HG03439 (cell line): Measurements from ENCODE around the gene SOX2.

Source experiments
- ATAC-seq: cut with Tn5 transposase; IDR thresholded peaks from one replicate; pipeline ENCODE4 v1.9.1; 2021; ENCODE audit warnings: mild to moderate bottlenecking, moderate library complexity; ENCODE audit not compliant: unreplicated experiment

SOX2 gene

DNA sequence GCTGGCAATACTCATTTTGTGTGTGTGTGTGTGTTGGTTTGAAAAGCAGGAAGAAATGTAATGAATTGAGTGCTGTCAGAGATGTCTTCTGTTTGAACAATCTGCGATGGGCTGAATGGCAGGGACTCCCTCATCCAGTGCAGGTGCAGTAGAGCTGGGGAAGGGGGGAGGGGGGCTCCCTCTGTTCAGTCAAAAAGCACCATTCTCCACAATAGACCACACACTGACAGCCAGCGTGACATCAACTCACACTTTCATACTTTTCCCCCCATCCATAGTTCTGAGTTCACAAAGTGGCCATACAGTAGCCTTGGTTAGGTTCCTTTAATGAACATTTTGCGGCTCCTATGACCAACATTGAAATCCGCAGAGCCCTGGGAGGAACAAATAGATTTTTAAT, 10.4 kb downstream of the SOX2 start:
- no peak for ATAC-seq

DNA sequence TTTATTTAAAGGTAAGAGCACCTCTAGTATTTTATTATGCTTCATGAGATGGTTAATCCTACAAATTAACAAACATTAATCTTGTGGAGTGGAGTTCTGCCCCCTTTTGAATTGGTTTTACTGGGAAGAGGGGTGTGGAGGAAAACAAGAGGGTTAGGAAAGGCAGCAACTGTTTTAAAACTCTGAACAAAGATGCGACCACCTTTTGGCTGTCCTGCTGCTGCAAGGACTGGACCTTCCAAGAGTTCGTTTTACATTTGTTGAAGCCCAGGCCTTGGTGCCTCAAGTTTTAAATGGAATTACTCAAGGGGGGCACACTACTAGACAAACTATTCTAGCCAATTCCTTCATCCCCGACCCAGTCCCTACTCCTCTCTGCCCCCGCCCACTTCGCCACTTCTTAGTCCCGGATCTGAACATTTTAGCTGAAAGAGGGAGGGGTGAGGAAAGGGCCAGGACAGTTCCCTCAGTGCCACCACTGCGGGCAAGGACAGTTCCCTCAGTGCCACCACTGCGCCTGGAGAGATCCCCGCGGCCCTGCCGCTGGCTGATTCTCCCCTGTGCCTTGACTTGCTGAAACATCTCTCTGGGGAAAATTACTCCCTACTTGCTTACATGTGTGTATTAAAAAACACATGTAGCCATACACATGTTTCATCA, 11.2 kb downstream of the SOX2 start:
- ATAC-seq, result no peak

DNA sequence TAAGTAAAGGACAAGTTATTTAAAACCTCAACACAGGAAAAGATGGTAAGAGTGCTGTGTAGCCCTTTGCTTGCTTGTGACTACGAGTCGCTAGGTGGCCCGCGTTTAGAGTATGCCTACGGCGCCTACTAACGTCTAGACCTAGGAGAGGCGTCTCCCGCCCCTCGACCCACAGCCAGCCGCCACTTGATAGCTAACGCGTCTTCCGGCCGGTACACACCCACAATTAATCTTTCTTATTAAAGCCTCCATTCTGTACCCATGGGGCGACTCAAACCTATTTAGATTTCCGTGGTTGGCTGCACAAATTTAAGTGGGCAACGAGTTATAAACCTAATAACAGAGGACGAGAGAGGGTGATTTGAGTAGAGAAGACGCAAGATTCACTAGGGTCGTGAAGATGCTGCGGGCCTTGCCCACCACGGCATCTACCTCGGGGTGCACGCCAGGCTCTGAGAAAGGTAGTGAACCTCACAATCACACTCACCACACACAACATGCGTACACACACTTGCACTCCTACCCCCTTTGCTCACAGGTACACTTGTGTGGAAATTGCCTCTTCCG, 12.0 kb downstream of the SOX2 start:
- ATAC-seq, result no peak

DNA sequence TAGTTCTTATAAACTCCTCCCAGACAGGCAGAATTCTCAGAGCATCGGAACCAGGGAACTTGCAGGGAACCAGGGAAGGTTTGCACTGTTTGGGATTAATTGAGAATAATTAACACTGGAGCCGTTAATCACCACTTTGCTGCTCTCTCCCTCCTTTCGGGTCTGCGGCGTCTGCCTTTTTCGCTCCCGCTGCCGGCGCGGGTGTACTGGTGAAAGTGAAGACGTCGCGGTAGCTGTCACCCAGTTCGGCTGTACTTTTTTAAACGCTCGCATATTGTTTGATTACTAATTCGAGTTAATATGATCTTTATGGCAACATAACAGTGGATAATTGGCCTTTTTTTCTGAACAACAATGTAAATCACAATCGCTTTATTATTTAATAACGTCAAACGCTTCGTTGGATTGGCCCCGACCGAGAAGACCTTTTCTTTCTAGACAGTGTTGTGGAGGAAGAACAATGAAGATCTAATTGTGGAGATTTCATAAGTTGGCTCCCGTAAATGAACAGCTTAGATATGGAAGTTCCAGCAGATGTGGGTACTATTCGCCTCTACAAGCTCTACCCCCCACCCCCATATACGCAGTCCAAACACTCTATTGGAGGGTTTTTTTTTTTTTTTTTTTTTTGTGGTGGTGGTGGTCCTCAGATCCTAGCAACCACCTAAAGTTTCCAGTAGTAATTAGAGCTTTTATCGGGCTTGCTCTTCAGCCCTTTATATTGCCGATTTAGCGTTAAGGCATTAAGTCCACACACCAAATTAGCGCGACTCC, 12.7 kb downstream of the SOX2 start:
- ATAC-seq, result no peak

DNA sequence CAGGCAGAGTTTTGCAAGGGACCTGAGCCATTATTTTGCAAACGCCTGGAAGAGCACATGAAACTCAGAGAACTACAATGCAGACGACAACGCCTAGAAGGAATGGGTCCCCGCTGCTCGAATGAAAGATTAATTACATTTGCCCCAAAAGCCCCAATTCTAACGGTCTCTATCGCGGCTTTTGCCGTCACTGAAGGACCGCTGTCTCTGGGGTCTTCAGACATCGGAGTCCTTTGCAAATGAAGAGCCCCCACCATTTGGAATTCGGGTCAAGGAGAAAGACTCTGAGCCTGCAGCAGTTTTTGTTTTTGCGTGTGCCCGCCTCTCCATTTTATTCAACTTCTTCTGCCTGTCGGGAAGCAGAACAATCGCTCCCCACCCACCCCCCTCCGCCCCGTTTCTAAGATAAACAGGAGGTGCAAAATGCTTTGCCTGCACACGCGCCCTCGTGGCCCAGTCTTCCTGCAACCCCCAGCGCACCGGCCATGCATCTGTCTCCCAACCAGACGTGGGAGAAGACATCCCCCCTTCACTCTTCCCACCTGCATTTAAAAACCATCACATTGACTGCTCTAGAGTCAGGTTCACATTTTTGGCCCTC, 13.5 kb downstream of the SOX2 start:
- no peak for ATAC-seq

DNA sequence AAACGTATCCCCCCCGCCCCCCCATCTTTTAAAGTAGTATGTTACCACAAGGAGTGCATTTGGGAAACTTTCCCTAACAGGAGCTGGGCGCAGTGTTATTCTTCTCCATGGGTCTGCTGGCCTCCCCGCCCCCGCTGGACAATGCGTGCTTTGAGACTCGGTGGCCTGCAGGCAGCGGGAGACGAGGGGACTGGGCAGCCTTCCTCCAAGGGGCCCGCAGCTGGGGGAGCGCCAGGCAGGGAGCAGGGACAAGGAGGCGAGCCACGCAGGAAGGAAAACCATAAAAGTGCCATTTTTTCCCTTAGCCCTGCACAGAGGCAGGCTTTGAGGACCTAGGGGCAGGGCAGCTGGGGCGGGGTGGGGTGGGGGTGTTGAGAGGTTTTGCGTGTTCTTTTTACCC, 14.1 kb downstream of the SOX2 start:
- ATAC-seq, result no peak

DNA sequence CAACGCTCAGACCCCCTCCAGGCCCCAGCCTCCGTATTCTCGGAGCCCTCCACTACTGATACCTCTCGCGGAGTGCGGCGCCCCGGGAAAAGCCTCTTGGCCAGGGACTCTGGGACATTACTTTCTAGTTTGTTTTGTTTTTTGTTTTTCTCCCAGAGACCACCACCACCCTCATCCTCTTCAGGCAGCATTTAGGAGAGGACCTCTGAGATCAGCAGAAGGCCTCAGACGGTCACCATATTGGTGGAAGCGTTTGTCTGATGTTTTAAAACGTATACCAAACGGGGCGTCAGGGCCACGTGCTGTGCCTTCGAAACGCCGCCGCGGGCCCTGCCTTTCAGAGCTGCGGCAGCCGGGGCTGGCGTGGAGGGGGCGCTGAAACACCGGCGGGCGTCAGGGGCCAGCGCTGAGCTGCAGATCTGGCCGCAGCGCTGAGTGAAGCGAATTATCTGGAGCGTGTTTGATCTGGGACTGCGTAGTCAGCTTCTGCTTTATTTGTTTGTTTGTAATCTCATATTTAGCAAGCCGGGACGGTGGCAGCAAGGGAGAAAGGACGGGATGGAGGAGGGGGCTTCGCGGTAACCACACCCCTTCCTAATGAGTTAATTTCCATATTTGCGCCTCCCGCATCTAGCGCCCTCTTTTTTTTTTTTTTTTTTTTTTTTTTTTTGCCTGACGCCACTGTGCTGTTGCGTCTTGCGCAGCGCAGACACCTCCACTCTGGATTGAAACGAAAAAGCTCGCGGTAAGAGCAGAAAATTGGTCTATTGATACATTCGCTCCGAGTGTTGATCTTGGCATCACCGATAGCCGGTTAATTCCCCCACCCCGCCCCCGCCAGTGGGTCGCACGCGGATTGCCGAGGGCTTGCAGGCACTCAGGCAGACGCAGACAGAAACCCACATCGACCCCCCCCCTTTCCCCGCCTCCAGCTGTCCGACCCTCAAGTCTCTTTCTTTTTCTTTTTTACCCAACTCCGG, 14.9 kb downstream of the SOX2 start:
- ATAC-seq, result no peak

DNA sequence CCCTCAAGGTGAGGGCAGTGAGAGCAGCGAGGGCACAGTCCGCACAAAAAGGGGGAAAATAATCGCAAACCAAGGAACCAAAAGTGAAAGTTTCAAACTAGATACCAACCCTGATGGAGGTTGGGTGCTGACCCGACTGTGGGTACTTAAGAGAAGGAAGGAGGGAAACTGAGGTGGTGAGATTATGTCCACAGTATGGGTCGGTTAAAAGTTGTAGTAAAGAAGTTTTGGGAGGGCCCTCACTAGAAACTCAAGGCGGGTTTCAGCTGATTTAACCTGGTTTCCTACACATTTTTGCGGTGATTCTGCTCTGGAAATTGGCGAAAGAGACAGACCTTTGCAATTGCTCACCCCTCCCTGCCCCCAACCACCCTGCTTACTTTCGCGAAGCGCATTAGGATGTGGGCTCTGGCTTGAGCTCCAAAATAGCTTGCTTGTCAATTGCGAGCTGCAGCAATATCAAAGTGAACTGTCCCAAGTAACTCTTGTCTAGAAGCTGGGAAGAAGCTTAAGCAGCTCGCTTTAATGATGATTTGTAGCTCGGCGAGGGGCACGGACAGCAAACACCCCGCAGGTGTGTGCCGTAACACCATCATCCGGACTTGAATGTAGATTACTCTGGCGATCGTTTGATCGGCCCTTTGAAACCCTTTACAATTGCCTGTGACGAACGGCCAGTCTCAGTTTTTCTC, 15.8 kb downstream of the SOX2 start:
- no peak for ATAC-seq

DNA sequence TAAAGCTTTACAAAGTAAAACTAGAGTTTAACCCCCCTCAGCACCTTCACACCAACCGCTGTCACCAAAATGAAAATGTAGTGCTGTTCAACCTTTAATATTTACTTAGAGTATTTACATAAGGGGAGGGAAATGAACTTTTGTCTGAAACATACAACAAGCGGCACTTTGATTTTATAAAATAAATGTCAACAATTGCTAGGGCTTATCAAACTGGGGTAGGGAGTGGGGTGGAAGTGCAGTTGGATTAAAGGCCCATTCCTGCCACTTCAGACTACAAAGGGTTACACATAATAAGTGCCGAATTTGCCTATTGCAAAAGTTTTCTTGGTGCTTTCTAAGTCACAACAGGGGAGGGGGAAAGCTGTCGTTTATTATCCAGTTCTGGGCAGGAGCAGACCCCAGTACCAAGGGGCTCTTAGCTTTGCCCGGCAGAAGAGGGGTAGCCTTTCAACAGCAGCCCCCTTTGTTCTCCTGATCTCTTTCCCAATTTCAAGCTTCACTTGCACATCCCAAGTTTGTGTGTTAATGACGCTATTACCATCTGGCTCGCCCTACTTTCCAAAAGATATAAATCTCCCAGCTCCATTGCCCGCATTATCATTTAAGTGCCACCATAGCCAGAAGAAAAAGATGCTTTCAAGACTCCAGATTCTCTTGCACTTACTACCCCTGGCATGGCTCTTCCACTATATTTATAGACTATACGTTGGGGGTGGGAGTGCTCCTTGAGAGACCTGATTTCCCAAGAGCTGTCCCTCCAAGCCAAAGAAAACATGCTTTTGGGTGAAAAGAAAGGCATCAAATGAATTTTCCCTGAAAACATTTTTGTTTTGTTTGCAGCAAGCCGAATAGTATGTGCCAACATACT, 17.0 kb downstream of the SOX2 start:
- no peak for ATAC-seq

DNA sequence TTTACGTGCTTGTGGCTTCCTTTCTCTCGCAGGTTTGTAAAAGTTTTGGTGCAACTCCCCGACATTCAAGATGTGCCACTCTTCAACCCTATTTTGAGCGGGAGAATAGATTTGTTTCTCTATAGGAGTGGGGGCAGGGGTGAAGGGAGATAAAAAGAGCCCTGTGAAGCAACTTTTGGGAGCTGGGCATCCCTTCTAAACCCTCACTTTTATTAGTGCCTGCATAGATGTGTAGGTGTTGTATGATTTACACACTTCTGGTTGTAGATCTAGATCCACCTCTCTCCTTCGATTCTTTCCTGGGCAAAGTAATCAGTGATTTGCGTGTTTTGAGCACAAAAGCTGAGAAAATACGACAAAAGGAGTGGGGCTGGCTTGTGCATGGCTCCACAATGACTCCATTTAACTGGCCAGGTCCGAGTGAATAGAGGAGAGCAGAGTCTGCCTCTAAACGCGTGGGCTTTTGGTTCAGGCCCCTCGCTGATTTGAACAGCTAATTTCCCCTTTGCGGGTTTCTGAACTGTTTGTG, 17.7 kb downstream of the SOX2 start:
- no peak for ATAC-seq

DNA sequence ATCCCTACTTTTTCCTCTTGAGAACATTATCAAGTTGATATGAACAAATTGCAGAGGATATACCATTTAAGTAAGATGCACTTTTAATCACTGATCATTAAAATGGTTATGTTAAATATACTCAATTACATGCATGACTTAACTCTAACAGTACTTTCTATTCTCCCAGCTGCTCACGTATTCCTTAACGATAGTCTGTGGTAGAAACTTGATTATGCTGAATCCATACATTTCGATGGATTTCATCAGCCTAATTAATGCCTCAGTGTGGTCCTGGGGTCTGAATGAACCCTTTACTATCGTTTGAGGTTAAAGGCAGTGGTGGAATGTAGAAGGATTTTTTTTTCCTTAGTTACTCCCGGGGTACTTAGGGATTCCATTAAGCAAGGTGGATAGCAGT, 18.6 kb downstream of the SOX2 start:
- no peak for ATAC-seq

DNA sequence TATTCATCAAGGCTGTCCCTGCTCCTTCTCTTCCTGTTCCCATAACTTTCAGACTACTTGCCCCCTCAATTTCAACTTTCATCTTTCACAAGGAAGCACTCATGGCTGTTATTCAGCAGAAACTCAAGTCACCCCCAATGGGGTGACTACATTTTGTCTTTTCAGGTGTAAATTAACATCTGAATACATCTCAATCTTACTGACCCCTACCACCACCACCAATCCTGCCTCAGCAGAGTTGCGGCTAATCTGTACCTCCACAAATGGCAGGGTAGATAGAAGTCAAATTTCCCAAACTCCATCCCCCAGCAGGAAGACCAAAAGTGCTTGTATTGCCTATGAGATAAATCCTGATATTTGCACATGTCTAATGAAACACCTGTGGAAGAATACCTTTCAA, 19.2 kb downstream of the SOX2 start:
- no peak for ATAC-seq

DNA sequence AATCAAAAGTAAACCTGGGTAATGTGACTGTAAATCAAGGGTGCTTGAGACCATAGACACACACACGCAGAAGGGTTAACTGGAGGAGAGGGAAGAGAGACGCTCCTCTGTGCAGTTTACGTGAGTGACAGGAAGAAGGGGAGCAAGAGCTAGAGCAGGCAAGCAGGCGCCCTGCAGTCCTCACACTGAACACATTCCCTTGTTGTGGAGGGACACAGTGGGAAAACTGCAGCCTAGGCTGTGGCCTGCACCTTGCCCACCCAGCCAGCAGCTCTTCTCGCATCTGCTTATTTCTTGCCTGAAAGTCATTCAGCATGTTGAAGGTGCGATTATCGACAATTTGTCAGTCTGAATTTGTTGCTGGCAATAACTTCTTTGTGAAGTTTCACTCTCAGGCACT, 24.2 kb downstream of the SOX2 start:
- ATAC-seq, result no peak

DNA sequence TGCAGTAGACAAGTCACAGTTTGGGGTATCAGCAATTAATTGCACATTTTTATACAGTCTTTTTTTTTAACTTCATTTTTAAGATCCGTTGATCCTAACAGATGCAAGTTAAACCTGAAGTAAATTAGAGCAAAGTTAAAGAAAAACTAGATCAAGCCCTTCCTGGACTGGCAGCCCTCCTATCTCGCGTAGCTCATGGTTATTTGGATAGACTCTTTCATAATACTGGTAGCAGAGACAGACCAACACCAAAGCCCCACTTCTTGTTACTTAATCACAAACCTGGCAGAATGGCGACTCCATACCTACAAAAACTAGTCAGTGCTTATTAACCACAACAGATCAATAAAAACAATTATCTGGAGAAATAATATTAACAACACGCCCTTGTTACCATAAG, 26.8 kb downstream of the SOX2 start:
- ATAC-seq, result no peak

DNA sequence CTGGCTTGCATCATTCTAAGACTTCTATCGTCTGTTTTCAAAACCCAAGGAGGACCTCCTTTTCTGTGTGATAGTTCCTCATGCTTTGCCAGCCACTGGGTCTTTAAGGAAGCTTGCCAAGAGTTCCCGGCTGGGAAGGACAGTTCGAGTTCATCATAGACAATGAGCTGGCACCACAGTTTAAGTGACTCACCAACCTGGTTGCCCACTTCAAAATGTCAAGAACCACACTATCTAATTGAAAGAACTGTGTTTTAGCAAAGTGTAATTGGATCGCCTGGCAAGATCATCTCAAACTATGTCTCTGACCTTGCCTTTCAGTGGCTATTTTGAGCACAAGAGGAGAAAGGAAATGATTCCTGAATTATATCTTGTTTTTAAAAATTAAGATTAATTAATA, 27.9 kb downstream of the SOX2 start:
- no peak for ATAC-seq

DNA sequence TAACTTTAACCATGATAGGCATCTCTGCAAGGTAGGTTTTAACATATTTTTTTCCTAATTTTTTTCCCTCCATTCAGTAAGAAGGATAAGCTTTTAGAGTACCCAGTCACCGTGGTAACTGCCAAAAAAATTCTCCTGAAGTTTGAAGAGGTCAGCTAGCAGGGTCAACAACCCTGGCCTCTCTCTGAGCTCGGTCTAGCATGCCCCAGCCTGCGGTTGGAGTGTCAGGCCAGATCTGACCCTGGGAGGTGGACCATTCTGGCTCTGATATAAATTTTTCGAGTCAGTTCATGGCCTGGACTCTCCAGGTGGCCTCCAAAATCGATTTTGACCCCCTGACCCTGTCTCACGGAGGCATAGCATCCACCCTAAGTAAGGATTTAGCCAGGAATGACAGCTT, 29.7 kb downstream of the SOX2 start:
- ATAC-seq, result no peak

DNA sequence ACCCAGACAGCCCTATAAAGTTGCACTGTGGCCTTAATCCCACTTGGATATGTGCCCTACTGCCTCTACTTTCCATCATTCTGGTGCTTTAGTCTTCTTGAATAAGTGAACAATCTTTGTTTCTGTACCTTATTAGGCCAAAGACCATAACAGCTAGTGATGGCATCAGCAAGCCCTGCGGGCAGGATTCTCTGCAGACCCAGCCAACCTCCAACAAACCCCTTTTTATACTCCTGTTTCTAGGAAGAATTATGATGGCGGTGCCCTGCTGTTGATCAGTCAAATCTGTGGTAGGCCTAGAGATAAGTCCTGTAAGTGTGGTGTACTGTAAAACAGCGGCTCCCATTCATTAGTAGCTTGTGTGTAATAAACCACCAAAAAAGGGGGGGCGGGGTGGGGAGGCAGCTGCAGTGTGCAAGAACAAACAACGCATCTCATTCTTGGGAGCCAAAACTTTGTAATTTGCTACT, 40.5 kb downstream of the SOX2 start:
- no peak for ATAC-seq

DNA sequence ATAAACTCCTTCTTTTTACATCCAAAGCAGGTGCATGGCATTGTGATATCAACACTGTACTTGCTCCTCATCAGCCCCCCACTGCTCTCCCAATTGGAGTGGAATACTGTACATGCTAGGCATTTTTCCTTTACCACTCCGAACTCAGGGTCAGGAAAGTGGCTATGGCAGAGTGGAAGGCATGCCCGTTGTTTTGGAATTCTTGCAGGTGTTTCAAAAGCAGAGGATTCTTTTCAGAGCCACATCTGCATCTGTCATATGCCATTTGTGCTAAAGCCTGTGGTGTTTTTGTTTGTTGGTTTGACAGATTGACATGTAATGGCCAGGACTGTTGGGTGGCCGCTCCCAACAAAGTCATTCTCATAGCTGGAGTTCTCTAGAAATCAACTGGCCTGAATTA, 41.7 kb downstream of the SOX2 start:
- no peak for ATAC-seq

DNA sequence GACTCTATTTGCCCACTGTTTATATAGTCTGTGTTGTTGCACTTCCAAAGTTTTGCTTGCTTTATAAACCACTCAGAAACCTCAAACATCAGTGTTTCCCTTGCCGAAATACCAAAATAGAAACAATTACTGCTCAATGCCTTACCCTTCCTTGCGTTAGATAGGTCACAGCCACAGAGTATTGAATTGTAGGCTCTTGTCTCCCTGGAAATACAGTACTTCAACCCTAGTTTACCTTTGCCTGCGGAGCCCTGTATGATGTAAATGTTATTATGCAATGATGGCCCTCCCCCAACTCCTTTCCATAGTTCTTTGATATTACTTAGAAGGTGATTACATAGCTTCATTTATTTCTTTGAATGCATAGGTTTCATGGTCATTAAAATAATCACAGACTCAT, 44.2 kb downstream of the SOX2 start:
- ATAC-seq, result no peak
